Fibroblast of skin of left biceps (primary cell): ENCODE measurements around the gene CAMSAP2.

Experiments
- DNase-seq, 2 experiments: peaks; one replicate each; pipeline ENCODE4 v3.0.0-alpha.2; 2013; ENCODE audit warnings: low read depth in 2 of 2

CAMSAP2 gene

GRCh38 chr1:200897259-200897658 lies 158.6 kb downstream of the CAMSAP2 start:
- DNase-seq = no peak

DNA sequence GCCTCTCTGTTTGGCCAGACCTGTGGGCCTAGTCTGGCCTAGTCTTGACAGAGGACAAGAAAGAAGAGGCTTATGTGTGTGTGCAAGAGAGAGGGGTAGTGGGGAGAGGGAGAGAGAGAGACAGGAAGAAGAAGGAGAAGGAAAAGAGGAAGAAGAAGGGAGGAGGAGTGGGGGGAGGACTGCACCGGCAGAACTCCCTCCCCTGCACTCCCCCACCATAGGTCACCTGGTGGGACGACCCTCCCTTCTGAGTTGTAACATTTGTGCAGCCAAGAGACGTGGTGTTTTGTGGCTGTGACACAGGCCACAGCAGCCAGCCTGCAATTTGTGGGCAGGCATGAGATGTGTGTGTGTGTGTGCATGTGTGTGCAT lies 160.3 kb downstream of the CAMSAP2 start:
- no peak for DNase-seq

DNA sequence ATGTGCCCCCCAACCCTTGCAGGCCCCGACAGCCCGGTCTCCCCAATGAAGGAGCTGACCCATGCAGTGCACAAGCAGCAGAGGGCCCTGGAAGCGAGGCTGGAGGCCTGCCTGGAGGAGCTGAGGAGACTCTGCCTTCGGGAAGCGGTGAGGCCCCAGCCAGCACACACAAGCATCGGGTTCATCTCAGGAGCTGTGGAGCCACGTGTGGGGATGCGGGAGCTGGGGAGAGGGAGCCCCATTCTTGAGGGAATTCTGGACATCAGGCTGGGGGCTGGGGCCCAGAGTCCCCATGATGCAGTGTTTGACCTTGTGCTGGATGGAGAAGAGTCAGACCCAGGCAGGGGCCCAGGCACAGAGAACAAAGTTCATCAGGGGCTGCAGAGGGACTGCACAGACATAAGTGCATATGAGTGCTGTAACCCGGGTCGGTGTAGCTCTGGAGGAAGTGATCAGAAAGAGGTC lies 160.8 kb downstream of the CAMSAP2 start:
- DNase-seq = no peak

- no peak for DNase-seq
Observed at GRCh38 chr1:200899954-200900867, 161.5 kb downstream of the CAMSAP2 start.

- DNase-seq = no peak
Observed at GRCh38 chr1:200900877-200901276, 162.2 kb downstream of the CAMSAP2 start.

GRCh38 chr1:200901350-200901749 lies 162.7 kb downstream of the CAMSAP2 start:
- DNase-seq = no peak

- DNase-seq = no peak
Observed at GRCh38 chr1:200901796-200902444, 163.2 kb downstream of the CAMSAP2 start.

DNA sequence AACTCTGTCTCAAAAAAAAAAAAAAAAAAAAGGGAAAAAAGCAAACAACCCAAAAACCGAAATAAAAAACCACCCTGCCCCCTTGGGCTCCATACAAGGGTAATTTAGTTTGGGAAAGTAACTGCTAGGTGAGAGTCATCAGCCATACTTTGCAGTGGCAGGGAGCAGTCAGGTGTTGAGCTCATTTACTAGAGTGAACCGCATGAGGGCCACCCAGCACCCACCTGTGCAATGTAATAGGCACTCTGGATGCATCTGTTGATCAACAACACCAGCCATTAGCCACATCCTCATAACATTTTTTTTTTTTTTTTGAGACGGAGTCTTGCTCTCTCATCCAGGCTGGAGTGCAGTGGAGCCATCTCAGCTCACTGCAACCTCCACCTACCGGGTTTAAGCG lies 165.1 kb downstream of the CAMSAP2 start:
- DNase-seq = no peak

- DNase-seq = no peak
Observed at GRCh38 chr1:200904772-200905171, 166.1 kb downstream of the CAMSAP2 start.

GRCh38 chr1:200905411-200906052 lies 166.8 kb downstream of the CAMSAP2 start:
- DNase-seq = no peak

GRCh38 chr1:200906491-200906890 lies 167.8 kb downstream of the CAMSAP2 start:
- no peak for DNase-seq

DNA sequence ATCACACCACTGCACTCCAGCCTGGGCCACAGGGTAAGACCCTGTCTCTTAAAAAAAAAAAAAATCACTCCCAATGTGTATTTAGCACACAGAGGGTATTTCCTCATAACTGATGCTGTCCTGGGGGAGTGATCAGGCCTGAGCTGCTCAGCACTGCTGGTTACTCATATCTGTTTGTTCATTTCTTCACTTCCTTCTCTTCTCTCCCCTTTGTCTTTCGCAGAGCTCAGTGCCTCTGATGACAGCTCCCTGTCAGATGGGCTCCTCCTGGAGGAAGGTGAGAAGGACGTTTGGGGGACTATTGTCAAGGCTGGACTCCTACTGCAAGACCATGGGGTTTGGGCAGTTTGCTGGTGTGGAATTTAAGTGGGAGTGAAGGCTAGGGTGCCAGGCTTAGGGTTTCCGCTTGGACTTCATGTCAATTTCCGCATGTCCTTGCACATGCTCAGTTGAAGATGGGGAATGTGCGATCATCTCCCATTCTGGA lies 169.0 kb downstream of the CAMSAP2 start:
- no peak for DNase-seq

GRCh38 chr1:200908191-200908868 lies 169.6 kb downstream of the CAMSAP2 start:
- no peak for DNase-seq

DNA sequence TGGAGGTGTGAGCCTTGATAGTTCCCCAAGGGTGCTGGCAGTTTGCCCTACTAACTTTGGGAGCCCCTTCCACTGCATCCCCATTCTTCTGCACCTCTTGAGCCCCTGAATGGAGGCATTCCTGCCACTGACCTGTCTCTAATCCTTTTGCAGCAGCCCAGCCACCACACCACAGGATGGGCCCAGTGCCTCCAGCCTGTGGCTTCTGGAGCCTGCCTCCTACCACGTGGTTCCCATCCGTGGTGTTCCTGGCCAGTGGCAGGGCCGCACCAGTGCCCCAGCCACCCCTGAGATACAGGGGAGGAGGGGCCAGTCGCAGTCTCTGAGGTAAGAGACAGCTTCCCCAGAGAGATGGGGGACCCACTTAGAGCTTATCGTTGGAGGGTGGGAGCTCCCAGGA lies 170.4 kb downstream of the CAMSAP2 start:
- no peak for DNase-seq

DNA sequence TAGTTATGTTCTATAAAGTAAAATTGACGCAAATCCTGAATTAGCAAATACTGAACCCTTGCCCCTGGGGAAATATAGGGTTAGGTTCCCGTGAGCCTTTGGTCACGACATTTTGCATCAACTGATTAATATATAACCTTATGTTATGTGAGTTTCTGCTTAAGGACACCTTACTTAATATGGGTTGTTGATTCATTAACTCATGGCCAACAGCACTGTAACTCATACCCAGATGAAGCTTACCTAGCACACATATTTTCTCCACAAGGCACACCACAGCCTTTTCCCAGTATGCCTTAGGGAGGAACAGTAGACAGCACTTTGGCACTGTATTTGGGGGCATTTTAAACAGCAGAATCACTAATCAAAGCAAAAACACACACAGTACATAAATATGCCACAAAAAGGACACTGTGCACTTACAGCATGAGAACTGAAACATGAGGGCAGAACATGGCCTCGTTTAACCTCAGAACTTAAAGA lies 171.1 kb downstream of the CAMSAP2 start:
- no peak for DNase-seq
